Measurements from ENCODE around the gene MOB3B.

MOB3B gene

DNA sequence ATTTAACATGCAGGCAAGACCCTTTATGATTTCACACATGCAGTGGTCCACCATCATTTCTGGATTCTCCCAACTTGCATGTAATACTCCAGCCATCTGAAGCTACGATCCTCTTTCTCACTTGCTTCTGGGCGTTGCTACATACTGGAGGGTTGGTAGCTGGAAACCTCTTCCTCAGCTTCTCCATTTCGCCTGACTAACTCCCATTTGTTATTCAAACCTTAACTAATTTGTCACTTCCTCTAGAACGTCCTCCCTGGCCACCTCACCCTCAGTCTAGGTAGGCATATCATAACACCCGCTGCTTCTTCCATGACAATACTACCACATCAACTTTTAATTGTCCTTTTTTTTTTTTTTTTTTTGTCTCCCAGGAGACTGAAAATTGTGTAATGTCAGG is 160.0 kb downstream of the MOB3B start:
- TF ChIP-seq, protein P1, sequence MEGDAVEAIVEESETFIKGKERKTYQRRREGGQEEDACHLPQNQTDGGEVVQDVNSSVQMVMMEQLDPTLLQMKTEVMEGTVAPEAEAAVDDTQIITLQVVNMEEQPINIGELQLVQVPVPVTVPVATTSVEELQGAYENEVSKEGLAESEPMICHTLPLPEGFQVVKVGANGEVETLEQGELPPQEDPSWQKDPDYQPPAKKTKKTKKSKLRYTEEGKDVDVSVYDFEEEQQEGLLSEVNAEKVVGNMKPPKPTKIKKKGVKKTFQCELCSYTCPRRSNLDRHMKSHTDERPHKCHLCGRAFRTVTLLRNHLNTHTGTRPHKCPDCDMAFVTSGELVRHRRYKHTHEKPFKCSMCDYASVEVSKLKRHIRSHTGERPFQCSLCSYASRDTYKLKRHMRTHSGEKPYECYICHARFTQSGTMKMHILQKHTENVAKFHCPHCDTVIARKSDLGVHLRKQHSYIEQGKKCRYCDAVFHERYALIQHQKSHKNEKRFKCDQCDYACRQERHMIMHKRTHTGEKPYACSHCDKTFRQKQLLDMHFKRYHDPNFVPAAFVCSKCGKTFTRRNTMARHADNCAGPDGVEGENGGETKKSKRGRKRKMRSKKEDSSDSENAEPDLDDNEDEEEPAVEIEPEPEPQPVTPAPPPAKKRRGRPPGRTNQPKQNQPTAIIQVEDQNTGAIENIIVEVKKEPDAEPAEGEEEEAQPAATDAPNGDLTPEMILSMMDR (conservative IDR thresholded peaks at IDR 0.05; ENCODE audit: low read depth, low read length): no peak
- H3K4me3 ChIP-seq (ENCODE audit: low read length): no peak overlapping the region
- no peak for DNase-seq (ENCODE audit: low read depth)

DNA sequence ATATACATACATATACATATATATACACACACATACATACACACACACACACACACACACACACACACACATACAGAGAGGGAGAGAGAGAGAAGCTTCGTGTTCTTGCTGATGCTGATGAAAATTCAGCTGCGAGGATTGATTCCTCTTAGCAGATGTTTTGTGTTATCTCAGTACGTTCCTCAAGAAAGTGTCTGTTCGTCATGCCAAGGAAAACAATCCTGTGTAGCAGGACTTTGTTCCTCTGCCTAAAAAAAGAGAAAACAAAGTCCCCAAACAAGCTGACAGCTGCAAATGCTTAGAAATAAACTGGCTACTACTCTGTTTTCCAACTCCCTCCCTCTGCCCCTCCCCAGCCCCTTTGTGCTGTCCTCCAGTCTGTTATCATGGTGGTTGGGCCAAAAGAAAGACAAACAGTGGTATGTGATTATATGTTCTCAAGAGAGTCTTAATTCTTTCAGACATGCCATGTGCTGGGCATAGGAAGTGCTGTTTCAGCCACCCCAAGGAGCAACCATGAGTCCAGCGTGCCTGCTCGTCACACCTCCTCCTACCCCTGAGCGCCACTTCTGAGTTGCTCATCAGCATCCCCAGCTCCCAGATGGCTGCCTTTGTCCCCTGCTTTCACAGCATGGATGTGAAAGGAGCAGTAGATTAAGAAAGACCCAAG is 161.2 kb downstream of the MOB3B start:
- TF ChIP-seq, protein P1 (conservative IDR thresholded peaks at IDR 0.05; ENCODE audit: low read depth, low read length): no peak
- no peak overlapping the region for H3K4me3 ChIP-seq (ENCODE audit: low read length)
- DNase-seq (ENCODE audit: low read depth): no peak

DNA sequence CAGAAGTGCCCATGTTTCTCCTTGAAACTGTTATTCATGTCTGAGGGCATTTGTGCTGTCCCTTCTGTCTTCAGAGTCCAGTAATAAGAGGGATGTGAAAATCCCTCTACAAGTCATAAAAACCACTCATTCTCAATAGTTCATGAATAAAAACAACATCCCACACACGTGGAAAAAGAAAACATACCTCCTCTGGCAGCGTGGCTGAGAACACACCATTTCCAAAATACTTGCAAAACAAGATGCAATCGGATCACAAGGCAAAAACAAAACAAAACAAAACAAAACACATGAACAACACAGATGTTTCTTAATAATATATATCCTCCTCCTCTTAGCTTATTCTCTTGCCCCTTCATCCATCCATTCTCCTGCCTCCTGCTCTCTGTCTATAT is 161.7 kb downstream of the MOB3B start:
- DNase-seq (ENCODE audit: low read depth): no peak
- TF ChIP-seq, protein P1 (conservative IDR thresholded peaks at IDR 0.05; ENCODE audit: low read depth, low read length): no peak
- H3K4me3 ChIP-seq (ENCODE audit: low read length): no peak overlapping the region

DNA sequence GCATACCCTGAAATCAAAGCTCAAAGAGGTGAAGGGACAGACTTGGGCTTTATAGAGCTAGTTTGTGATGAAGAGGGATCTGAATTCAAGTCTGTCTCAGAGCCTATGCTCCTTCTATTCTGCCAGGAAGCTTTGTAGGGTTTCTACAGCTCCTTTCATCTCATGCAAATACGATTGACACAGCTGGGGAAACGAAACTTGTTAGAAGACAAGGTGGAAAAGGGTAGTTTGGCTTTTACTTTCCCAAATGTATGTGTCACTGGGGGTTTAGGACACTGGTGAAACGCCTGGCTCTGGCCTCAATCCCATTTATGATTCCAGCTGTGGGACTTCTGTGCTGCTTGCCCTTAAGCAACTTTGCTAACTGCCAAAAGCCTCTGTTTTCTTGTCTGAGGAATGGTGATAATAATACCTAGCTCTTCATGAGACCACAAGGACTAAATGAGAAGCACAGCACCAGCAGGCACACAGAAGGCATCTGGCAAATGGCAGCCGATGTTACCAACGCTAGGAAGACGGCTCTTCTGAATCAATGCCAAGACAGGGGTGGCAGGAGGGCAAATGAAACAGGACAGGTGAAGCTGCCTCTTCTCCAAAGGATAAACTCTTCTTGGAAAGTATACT is 162.3 kb downstream of the MOB3B start:
- no peak overlapping the region for H3K4me3 ChIP-seq (ENCODE audit: low read length)

DNA sequence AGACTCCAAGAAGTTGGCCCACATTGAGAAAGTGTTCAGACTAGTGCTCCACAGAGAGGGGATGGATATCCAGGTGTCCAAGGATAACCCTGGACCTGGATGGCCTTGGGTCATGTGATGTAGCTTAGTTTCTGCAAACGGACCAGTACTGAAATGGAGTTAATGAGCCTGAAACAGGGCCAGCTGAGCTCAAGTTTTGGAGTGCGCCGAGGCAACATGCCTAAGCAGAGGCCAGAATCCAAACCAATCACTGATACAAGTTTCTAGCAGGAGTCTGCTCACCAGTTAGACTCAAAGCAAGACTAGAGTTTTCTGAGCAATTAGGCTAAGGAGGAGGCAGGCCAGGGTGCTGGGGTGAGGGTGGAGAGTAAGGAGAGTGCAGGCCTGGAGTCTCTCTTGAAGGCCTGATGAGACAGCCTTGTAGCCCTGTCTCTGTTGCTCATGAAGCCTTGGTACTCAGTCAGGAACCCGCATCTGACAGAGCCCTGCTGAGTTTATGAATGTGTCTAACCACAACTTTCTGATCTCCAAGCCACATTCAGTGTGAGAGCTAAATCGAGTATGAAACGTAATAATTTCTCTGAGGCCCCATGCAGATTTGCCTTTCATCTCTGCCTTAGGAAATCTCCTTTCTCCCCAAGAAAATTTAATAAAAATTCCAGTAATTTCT is 163.8 kb downstream of the MOB3B start:
- TF ChIP-seq, protein P1 (conservative IDR thresholded peaks at IDR 0.05; ENCODE audit: low read depth, low read length): no peak
- no peak overlapping the region for H3K4me3 ChIP-seq (ENCODE audit: low read length)
- DNase-seq (ENCODE audit: low read depth): no peak

More for the DNA sequence above, 162.3 kb downstream of the MOB3B start:
- TF ChIP-seq, protein P1 (conservative IDR thresholded peaks at IDR 0.05; ENCODE audit: low read depth, low read length): no peak
- DNase-seq (ENCODE audit: low read depth): no peak

DNA sequence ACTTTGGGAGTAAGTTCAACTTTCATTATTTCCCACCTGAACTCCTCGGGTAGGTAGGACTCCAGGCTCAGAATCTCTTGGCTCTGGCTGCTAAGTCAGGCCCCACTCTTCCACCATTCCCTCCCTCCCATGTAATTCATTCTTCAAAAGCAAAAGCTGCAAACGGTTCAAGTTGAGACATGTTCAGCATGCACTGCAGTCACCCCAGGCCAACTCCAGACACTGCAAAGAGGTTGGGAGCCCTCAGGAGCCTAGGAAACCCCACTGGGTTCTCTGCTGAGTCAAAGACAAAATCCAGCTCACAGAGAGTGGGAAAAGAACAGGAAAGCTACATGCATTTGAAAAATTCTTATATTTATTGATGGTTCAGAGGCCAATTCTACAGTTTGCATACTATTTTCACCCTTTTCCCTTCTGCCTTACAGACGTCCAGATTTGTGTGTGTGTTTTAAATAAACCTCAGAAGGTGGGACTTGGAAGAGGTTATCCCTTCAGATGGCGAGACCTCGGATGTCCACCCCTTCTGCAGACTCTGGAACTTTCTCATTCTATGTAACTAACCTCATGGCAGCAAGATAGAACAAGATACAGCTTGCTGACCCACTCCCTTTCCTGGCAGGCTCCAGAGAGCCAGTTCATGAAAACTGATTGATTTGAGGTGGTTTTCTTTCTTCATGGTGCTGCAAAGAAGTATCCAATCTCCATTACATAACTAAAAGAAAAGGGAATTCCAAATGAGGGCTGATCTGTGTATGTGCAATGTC is 167.0 kb downstream of the MOB3B start:
- TF ChIP-seq, protein P1 (conservative IDR thresholded peaks at IDR 0.05; ENCODE audit: low read depth, low read length): no peak
- no peak overlapping the region for H3K4me3 ChIP-seq (ENCODE audit: low read length)
- no peak for DNase-seq (ENCODE audit: low read depth)

Data from retinal pigment epithelial cell (primary cell).